GM23338 (cell line): ENCODE results near the gene HBS1L. TPM values are rescaled to one million over a fixed set of nuclear protein-coding genes. Genes with fewer than 3 reads are reported as not detected.

Experiments used
- ATAC-seq: fragments of 200-7000 bp; cut with Tn5 transposase; 3 replicates; pipeline ENCODE4 v1.9.1; 2020
- DNase-seq: peaks from one replicate; pipeline ENCODE4 v3.0.0-alpha.2; 2015; ENCODE audit warnings: low spot score
- H2AFZ ChIP-seq: fragments of 200-600 bp; sonication (generic); 2 replicates; pipeline ENCODE4 v1.8.0; 2016; ENCODE audit warnings: antibody characterized with exemption, mild to moderate bottlenecking, moderate library complexity
- H3F3A ChIP-seq: fragments of 200-600 bp; sonication (generic); replicated peaks from 2 replicates; pipeline ENCODE4 v1.8.0; 2017; ENCODE audit warnings: antibody characterized with exemption, mixed run types, low read depth
- H3K27ac ChIP-seq: fragments of 200-600 bp; sonication (generic); 2 replicates; pipeline ENCODE4 v1.6.1; 2016; ENCODE audit warnings: low read depth
- H3K27me3 ChIP-seq: fragments of 200-600 bp; sonication (generic); 2 replicates; pipeline ENCODE4 v1.8.0; 2016; ENCODE audit warnings: mild to moderate bottlenecking, mixed run types, moderate library complexity; ENCODE audit not compliant: insufficient read depth
- H3K36me3 ChIP-seq: fragments of 200-600 bp; sonication (generic); 2 replicates; pipeline ENCODE4 v1.8.0; 2016; ENCODE audit warnings: mild to moderate bottlenecking; ENCODE audit not compliant: insufficient read depth
- H3K4me1 ChIP-seq: fragments of 200-600 bp; sonication (generic); 2 replicates; pipeline ENCODE4 v1.8.0; 2016; ENCODE audit warnings: mild to moderate bottlenecking, moderate library complexity; ENCODE audit not compliant: insufficient read depth
- H3K4me2 ChIP-seq: fragments of 200-600 bp; sonication (generic); 2 replicates; pipeline ENCODE4 v1.7.1; 2017; ENCODE audit warnings: mixed run types
- H3K4me3 ChIP-seq: fragments of 200-600 bp; sonication (generic); 2 replicates; pipeline ENCODE4 v1.6.1; 2016; ENCODE audit warnings: mixed run types
- H3K79me2 ChIP-seq: fragments of 200-600 bp; sonication (generic); replicated peaks from 2 replicates; pipeline ENCODE4 v1.8.0; 2017; ENCODE audit warnings: mild to moderate bottlenecking; ENCODE audit not compliant: insufficient read depth
- H3K9me2 ChIP-seq: fragments of 200-600 bp; sonication (generic); 2 replicates; pipeline ENCODE4 v1.8.0; 2017; ENCODE audit not compliant: insufficient read depth
- H4K20me1 ChIP-seq: fragments of 200-600 bp; sonication (generic); replicated peaks from 2 replicates; pipeline ENCODE4 v1.8.0; 2017; ENCODE audit warnings: mild to moderate bottlenecking; ENCODE audit not compliant: insufficient read depth
- H3K27ac Mint-ChIP-seq: 2 replicates; pipeline ENCODE4 v1.8.0; 2020; ENCODE audit warnings: inconsistent platforms, mild to moderate bottlenecking, moderate library complexity, mixed read lengths
- H3K27me3 Mint-ChIP-seq: 3 replicates; pipeline ENCODE4 v1.8.0; 2022; ENCODE audit warnings: low read depth, mild to moderate bottlenecking, moderate library complexity, mixed read lengths, inconsistent platforms; ENCODE audit not compliant: insufficient read depth, poor library complexity
- H3K36me3 Mint-ChIP-seq: 3 replicates; pipeline ENCODE4 v1.8.0; 2021; ENCODE audit warnings: low read depth, mild to moderate bottlenecking, inconsistent platforms, moderate library complexity, mixed read lengths
- H3K4me1 Mint-ChIP-seq: 3 replicates; pipeline ENCODE4 v1.8.0; 2020; ENCODE audit warnings: mild to moderate bottlenecking, inconsistent platforms, mixed read lengths
- H3K4me3 Mint-ChIP-seq: 3 replicates; pipeline ENCODE4 v1.8.0; 2021; ENCODE audit warnings: moderate library complexity, mild to moderate bottlenecking, inconsistent platforms, mixed read lengths
- H3K9me3 Mint-ChIP-seq: 3 replicates; pipeline ENCODE4 v1.8.0; 2020; ENCODE audit warnings: moderate library complexity, mild to moderate bottlenecking, inconsistent platforms, mixed read lengths
- EZH2 ChIP-seq: fragments of 200-600 bp; sonication (generic); IDR thresholded peaks from one replicate; pipeline ENCODE4 v1.8.0; 2017; ENCODE audit warnings: antibody characterized with exemption, mild to moderate bottlenecking, low read depth; ENCODE audit not compliant: unreplicated experiment
- NANOG ChIP-seq: IDR thresholded peaks from 2 replicates; pipeline ENCODE4 v1.6.1; 2016; ENCODE audit warnings: antibody characterized with exemption, borderline replicate concordance
- POLR2AphosphoS5 ChIP-seq: IDR thresholded peaks from 2 replicates; pipeline ENCODE4 v1.6.1; 2016; ENCODE audit warnings: antibody characterized with exemption, low read depth
- STAT1 ChIP-seq: IDR thresholded peaks from one replicate; pipeline ENCODE4 v1.6.1; 2016; ENCODE audit warnings: antibody characterized with exemption; ENCODE audit not compliant: unreplicated experiment
- ZNF114 ChIP-seq: fragments of 250-450 bp; sonication (Bioruptor Pico); IDR thresholded peaks from 2 replicates; pipeline ENCODE4 v1.5.0; 2020; ENCODE audit warnings: mild to moderate bottlenecking, moderate library complexity
- polyA plus RNA-seq: library from polyadenylated mRNA; unstranded; fragments of >200 nt; fragmentation: Nextera tagmentation; extraction: Ambion mirVana; gene quantifications from 2 replicates; pipeline ENCODE4 v1.2.1, GENCODE V29; 2016
- total RNA-seq: library from RNA; depleted of rRNA; stranded (reverse); fragments of >200 nt; shearing (Covaris generic); gene quantifications from 2 replicates; pipeline ENCODE4 v1.2.3, GENCODE V29; 2014
- TF ChIP-seq, protein P1 (sequence below): IDR thresholded peaks from 2 replicates; pipeline ENCODE4 v1.6.1; 2016; ENCODE audit warnings: antibody characterized with exemption
- TF ChIP-seq, protein P2 (sequence below), 2 experiments: fragments of 200-600 bp in 1 of 2; sonication (generic) in 1 of 2; conservative IDR thresholded peaks; 2 replicates each; pipeline versions ENCODE4 v1.5.1 to v1.6.1; 2016 to 2017; ENCODE audit warnings: antibody characterized with exemption in 2 of 2, low read depth in 2 of 2, mild to moderate bottlenecking in 2 of 2, moderate library complexity in 1 of 2
- TF ChIP-seq, protein P3 (sequence below): fragments of 250-450 bp; sonication (Bioruptor Pico); IDR thresholded peaks from 2 replicates; pipeline ENCODE4 v1.5.0; 2020; ENCODE audit warnings: mild to moderate bottlenecking, moderate library complexity
- TF ChIP-seq, protein P4 (sequence below): IDR thresholded peaks from one replicate; pipeline ENCODE4 v1.6.1; 2018; ENCODE audit warnings: antibody characterized with exemption; ENCODE audit not compliant: unreplicated experiment

The HBS1L gene
- total and polyA plus RNA-seq, 2 experiments from 2014 or later, result 59.9 to 94.1 TPM

DNA sequence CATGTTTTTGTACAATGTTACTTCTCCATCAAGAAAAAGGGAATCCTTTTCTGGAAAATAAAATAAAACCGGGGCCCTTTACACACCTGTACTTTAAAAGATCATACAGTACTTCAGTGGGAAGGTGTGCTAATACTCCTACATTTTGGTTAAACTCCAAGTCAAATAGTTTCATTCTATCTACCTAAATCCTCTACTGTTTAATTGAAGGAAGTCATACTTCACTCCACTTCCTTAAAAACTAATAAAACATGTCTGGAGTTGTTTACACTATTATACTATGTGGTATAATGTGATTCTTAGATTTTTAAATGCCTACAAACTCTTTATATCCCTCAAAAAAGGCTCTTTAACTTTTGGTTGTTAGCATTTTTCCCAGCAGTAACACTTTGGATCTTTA, 18.6 kb upstream of the HBS1L start:
- no peak overlapping the region for H3K27ac ChIP-seq
- H3K27me3 Mint-ChIP-seq, result peaks cover 4% of the 10 kb centered on the region
- TF ChIP-seq NANOG (no peak), POLR2AphosphoS5 (no peak), EZH2 (no peak)
- TF ChIP-seq, protein P1, sequence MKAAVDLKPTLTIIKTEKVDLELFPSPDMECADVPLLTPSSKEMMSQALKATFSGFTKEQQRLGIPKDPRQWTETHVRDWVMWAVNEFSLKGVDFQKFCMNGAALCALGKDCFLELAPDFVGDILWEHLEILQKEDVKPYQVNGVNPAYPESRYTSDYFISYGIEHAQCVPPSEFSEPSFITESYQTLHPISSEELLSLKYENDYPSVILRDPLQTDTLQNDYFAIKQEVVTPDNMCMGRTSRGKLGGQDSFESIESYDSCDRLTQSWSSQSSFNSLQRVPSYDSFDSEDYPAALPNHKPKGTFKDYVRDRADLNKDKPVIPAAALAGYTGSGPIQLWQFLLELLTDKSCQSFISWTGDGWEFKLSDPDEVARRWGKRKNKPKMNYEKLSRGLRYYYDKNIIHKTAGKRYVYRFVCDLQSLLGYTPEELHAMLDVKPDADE, result no peak
- H3K36me3 Mint-ChIP-seq, result no peaks in the 10 kb centered on the region
- H3K27ac Mint-ChIP-seq, result no peak overlapping the region
- H3K4me3 ChIP-seq, result no peak overlapping the region
- H3K79me2 ChIP-seq, result no peaks in the 10 kb centered on the region
- no peaks in the 10 kb centered on the region for H3K4me1 ChIP-seq
- DNase-seq, result no peak
- H3K4me1 Mint-ChIP-seq, result peaks cover 4% of the 10 kb centered on the region; the same call in 2 of the 3 replicates
- no peaks in the 10 kb centered on the region for H3K27me3 ChIP-seq
- no peaks in the 10 kb centered on the region for H3K9me2 ChIP-seq
- no peaks in the 10 kb centered on the region for H4K20me1 ChIP-seq
- no peaks in the 10 kb centered on the region for H3K9me3 Mint-ChIP-seq
- no peaks in the 10 kb centered on the region for H3F3A ChIP-seq
- no peak overlapping the region for H3K4me3 Mint-ChIP-seq
- no peak for ATAC-seq
- no peaks in the 10 kb centered on the region for H3K36me3 ChIP-seq
- H2AFZ ChIP-seq, result no peak overlapping the region
- no peak overlapping the region for H3K4me2 ChIP-seq

DNA sequence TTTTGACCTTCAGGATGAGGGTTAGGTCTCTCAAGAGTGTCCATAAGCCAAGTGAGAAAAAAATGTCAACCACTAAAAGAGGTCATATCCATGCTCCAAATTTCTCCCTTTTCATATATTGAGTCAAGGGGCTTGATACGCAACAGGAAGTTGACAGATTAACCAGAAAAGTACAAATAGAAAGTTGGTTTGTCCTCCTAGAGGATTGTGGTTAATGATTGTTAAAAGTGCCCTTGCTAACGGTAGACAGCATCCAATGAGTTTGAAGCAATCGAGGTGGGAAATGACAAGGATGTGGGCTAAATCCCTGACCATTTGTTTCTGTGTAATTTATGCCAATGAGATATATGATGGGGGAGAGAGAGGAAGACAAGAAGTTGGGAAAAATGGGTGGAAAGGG, 18.1 kb upstream of the HBS1L start:
- Histone ChIP-seq H3K4me2 (no peak overlapping the region), H3K4me3 (no peak overlapping the region), H3F3A (no peaks in the 10 kb centered on the region), H2AFZ (no peak overlapping the region), H3K9me2 (no peaks in the 10 kb centered on the region), H3K27ac (no peak overlapping the region), H3K36me3 (no peaks in the 10 kb centered on the region), H4K20me1 (no peaks in the 10 kb centered on the region), H3K4me1 (no peaks in the 10 kb centered on the region), H3K27me3 (no peaks in the 10 kb centered on the region), H3K79me2 (no peaks in the 10 kb centered on the region)
- Mint-ChIP-seq H3K4me3 (no peak overlapping the region), H3K4me1 (peaks cover 4% of the 10 kb centered on the region; the same call in 2 of the 3 replicates), H3K9me3 (no peaks in the 10 kb centered on the region), H3K36me3 (no peaks in the 10 kb centered on the region), H3K27ac (no peak overlapping the region), H3K27me3 (peaks cover 1% of the 10 kb centered on the region)
- no peak for ATAC-seq
- DNase-seq, result no peak
- no peak for TF ChIP-seq EZH2
- TF ChIP-seq, protein P2, sequence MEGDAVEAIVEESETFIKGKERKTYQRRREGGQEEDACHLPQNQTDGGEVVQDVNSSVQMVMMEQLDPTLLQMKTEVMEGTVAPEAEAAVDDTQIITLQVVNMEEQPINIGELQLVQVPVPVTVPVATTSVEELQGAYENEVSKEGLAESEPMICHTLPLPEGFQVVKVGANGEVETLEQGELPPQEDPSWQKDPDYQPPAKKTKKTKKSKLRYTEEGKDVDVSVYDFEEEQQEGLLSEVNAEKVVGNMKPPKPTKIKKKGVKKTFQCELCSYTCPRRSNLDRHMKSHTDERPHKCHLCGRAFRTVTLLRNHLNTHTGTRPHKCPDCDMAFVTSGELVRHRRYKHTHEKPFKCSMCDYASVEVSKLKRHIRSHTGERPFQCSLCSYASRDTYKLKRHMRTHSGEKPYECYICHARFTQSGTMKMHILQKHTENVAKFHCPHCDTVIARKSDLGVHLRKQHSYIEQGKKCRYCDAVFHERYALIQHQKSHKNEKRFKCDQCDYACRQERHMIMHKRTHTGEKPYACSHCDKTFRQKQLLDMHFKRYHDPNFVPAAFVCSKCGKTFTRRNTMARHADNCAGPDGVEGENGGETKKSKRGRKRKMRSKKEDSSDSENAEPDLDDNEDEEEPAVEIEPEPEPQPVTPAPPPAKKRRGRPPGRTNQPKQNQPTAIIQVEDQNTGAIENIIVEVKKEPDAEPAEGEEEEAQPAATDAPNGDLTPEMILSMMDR (conservative IDR thresholded peaks at IDR 0.05; ENCODE audit: low read depth in 2 of 2), result no peak
- no peak for TF ChIP-seq STAT1
- TF ChIP-seq NANOG, result no peak
- TF ChIP-seq, protein P3, sequence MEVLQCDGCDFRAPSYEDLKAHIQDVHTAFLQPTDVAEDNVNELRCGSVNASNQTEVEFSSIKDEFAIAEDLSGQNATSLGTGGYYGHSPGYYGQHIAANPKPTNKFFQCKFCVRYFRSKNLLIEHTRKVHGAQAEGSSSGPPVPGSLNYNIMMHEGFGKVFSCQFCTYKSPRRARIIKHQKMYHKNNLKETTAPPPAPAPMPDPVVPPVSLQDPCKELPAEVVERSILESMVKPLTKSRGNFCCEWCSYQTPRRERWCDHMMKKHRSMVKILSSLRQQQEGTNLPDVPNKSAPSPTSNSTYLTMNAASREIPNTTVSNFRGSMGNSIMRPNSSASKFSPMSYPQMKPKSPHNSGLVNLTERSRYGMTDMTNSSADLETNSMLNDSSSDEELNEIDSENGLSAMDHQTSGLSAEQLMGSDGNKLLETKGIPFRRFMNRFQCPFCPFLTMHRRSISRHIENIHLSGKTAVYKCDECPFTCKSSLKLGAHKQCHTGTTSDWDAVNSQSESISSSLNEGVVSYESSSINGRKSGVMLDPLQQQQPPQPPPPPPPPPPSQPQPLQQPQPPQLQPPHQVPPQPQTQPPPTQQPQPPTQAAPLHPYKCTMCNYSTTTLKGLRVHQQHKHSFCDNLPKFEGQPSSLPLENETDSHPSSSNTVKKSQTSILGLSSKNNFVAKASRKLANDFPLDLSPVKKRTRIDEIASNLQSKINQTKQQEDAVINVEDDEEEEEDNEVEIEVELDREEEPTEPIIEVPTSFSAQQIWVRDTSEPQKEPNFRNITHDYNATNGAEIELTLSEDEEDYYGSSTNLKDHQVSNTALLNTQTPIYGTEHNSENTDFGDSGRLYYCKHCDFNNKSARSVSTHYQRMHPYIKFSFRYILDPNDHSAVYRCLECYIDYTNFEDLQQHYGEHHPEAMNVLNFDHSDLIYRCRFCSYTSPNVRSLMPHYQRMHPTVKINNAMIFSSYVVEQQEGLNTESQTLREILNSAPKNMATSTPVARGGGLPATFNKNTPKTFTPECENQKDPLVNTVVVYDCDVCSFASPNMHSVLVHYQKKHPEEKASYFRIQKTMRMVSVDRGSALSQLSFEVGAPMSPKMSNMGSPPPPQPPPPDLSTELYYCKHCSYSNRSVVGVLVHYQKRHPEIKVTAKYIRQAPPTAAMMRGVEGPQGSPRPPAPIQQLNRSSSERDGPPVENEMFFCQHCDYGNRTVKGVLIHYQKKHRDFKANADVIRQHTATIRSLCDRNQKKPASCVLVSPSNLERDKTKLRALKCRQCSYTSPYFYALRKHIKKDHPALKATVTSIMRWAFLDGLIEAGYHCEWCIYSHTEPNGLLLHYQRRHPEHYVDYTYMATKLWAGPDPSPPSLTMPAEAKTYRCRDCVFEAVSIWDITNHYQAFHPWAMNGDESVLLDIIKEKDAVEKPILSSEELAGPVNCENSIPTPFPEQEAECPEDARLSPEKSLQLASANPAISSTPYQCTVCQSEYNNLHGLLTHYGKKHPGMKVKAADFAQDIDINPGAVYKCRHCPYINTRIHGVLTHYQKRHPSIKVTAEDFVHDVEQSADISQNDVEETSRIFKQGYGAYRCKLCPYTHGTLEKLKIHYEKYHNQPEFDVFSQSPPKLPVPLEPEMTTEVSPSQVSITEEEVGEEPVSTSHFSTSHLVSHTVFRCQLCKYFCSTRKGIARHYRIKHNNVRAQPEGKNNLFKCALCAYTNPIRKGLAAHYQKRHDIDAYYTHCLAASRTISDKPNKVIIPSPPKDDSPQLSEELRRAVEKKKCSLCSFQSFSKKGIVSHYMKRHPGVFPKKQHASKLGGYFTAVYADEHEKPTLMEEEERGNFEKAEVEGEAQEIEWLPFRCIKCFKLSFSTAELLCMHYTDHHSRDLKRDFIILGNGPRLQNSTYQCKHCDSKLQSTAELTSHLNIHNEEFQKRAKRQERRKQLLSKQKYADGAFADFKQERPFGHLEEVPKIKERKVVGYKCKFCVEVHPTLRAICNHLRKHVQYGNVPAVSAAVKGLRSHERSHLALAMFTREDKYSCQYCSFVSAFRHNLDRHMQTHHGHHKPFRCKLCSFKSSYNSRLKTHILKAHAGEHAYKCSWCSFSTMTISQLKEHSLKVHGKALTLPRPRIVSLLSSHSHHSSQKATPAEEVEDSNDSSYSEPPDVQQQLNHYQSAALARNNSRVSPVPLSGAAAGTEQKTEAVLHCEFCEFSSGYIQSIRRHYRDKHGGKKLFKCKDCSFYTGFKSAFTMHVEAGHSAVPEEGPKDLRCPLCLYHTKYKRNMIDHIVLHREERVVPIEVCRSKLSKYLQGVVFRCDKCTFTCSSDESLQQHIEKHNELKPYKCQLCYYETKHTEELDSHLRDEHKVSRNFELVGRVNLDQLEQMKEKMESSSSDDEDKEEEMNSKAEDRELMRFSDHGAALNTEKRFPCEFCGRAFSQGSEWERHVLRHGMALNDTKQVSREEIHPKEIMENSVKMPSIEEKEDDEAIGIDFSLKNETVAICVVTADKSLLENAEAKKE (CRISPR knock-in tag), result no peak
- TF ChIP-seq ZNF114 (CRISPR knock-in tag), result no peak
- no peak for TF ChIP-seq POLR2AphosphoS5
- TF ChIP-seq, protein P4, sequence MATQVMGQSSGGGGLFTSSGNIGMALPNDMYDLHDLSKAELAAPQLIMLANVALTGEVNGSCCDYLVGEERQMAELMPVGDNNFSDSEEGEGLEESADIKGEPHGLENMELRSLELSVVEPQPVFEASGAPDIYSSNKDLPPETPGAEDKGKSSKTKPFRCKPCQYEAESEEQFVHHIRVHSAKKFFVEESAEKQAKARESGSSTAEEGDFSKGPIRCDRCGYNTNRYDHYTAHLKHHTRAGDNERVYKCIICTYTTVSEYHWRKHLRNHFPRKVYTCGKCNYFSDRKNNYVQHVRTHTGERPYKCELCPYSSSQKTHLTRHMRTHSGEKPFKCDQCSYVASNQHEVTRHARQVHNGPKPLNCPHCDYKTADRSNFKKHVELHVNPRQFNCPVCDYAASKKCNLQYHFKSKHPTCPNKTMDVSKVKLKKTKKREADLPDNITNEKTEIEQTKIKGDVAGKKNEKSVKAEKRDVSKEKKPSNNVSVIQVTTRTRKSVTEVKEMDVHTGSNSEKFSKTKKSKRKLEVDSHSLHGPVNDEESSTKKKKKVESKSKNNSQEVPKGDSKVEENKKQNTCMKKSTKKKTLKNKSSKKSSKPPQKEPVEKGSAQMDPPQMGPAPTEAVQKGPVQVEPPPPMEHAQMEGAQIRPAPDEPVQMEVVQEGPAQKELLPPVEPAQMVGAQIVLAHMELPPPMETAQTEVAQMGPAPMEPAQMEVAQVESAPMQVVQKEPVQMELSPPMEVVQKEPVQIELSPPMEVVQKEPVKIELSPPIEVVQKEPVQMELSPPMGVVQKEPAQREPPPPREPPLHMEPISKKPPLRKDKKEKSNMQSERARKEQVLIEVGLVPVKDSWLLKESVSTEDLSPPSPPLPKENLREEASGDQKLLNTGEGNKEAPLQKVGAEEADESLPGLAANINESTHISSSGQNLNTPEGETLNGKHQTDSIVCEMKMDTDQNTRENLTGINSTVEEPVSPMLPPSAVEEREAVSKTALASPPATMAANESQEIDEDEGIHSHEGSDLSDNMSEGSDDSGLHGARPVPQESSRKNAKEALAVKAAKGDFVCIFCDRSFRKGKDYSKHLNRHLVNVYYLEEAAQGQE, result no peak
